Neutrophil (primary cell): ENCODE measurements around the gene P2RY12.

Source experiments
- H3K27ac ChIP-seq: fragments of 200-600 bp; sonication (generic); 2 replicates; pipeline ENCODE4 v1.5.1; 2016; ENCODE audit warnings: mild to moderate bottlenecking, moderate library complexity
- H3K27me3 ChIP-seq: fragments of 200-600 bp; sonication (generic); 2 replicates; pipeline ENCODE4 v1.6.0; 2016; ENCODE audit warnings: mild to moderate bottlenecking
- H3K36me3 ChIP-seq: fragments of 200-600 bp; sonication (generic); 2 replicates; pipeline ENCODE4 v1.5.1; 2017
- H3K4me1 ChIP-seq, 2 experiments: fragments of 200-600 bp in 1 of 2; sonication (generic) in 1 of 2; 1 replicate in 1 of 2; 2 replicates in 1 of 2; pipeline versions ENCODE4 v1.5.1 to v1.6.1; 2013 to 2016; ENCODE audit warnings: low read depth in 1 of 2, low read length in 1 of 2, mild to moderate bottlenecking in 1 of 2, moderate library complexity in 1 of 2; ENCODE audit not compliant: control insufficient read depth in 1 of 2, insufficient read depth in 1 of 2
- H3K4me3 ChIP-seq, 2 experiments: fragments of 200-600 bp in 1 of 2; sonication (generic) in 1 of 2; 1 replicate in 1 of 2; 2 replicates in 1 of 2; pipeline ENCODE4 v1.5.1; 2013 to 2016; ENCODE audit warnings: low read depth in 1 of 2, low read length in 1 of 2, mild to moderate bottlenecking in 1 of 2, moderate library complexity in 1 of 2
- H3K9me3 ChIP-seq: fragments of 200-600 bp; sonication (generic); 2 replicates; pipeline ENCODE4 v1.5.1; 2016
- TF ChIP-seq, protein P1 (sequence below): fragments of 200-600 bp; sonication (generic); IDR thresholded peaks from 2 replicates; pipeline ENCODE4 v1.5.1; 2016; ENCODE audit warnings: antibody characterized with exemption

P2RY12 gene

DNA sequence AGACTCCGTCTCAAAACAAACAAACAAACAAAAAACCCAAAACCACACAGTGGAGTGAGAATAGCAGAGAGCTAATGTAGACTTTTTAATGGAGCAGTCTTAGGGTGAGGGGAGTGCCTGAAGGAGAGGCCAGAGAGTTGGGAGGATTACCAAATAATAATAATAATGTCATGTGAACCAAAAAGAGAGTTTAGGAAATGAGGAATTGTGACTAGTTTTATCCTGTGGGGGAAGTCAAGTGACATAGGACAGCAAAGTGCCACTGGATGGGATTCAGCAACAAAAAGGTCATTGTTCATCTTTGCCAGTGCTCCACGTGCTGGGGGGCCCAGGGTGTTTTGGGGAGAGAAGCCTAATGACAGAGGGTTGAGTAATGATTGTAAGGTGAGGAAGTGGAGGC, 80.8 kb downstream of the P2RY12 start:
- H3K4me3 ChIP-seq = no peak overlapping the region
- H3K4me1 ChIP-seq = no peaks in the 10 kb centered on the region
- no peaks in the 10 kb centered on the region for H3K9me3 ChIP-seq
- H3K27me3 ChIP-seq = no peaks in the 10 kb centered on the region
- H3K36me3 ChIP-seq = no peaks in the 10 kb centered on the region
- TF ChIP-seq, protein P1, sequence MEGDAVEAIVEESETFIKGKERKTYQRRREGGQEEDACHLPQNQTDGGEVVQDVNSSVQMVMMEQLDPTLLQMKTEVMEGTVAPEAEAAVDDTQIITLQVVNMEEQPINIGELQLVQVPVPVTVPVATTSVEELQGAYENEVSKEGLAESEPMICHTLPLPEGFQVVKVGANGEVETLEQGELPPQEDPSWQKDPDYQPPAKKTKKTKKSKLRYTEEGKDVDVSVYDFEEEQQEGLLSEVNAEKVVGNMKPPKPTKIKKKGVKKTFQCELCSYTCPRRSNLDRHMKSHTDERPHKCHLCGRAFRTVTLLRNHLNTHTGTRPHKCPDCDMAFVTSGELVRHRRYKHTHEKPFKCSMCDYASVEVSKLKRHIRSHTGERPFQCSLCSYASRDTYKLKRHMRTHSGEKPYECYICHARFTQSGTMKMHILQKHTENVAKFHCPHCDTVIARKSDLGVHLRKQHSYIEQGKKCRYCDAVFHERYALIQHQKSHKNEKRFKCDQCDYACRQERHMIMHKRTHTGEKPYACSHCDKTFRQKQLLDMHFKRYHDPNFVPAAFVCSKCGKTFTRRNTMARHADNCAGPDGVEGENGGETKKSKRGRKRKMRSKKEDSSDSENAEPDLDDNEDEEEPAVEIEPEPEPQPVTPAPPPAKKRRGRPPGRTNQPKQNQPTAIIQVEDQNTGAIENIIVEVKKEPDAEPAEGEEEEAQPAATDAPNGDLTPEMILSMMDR = no peak
- no peak overlapping the region for H3K27ac ChIP-seq

DNA sequence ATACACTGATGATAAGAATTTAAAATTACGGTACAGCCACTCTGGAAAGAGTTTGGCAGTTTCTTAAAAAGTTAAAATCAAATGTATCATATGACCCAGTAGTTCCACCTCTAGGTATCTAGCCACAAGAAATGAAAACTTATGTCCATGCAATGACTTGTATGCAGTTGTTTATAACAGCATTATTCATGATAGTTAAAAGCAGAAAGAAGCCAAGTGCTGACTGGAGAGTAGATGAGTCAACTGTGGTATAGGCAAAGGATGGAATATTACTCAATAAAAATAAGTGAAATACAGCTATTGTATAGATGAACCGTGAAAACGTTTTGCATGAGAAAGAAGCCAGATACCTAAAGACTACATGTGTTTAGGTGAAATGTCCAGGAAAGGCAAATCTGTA, 82.8 kb downstream of the P2RY12 start:
- H3K9me3 ChIP-seq = no peaks in the 10 kb centered on the region
- H3K27ac ChIP-seq = no peak overlapping the region
- TF ChIP-seq, protein P1 = no peak
- H3K4me1 ChIP-seq = peaks cover 0 to 4% of the 10 kb centered on the region in 2 experiments
- H3K36me3 ChIP-seq = no peaks in the 10 kb centered on the region
- no peaks in the 10 kb centered on the region for H3K27me3 ChIP-seq
- no peak overlapping the region for H3K4me3 ChIP-seq

DNA sequence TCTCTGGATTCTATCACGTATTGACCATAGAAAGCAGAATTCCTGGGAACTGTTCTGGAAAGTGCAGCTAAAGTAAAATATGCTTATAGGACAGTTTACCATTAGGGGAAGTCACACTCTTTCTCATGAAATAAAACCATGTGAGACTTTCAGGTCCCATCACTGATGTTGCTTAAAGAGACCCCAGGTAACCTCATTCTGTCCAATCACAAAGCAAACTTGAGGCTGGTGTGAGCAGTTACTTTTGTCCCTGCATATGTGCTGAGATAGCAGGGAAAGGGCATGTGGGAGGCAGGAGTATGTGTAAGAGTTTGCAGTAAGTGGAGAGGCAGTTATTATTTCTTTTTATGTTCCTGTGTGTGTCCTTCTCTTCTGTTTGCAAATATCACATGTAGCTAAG, 84.0 kb downstream of the P2RY12 start:
- no peak overlapping the region for H3K4me3 ChIP-seq
- no peaks in the 10 kb centered on the region for H3K9me3 ChIP-seq
- H3K27me3 ChIP-seq = no peaks in the 10 kb centered on the region
- no peaks in the 10 kb centered on the region for H3K36me3 ChIP-seq
- peaks cover 0 to 4% of the 10 kb centered on the region in 2 experiments for H3K4me1 ChIP-seq
- H3K27ac ChIP-seq = no peak overlapping the region
- TF ChIP-seq, protein P1 = no peak

DNA sequence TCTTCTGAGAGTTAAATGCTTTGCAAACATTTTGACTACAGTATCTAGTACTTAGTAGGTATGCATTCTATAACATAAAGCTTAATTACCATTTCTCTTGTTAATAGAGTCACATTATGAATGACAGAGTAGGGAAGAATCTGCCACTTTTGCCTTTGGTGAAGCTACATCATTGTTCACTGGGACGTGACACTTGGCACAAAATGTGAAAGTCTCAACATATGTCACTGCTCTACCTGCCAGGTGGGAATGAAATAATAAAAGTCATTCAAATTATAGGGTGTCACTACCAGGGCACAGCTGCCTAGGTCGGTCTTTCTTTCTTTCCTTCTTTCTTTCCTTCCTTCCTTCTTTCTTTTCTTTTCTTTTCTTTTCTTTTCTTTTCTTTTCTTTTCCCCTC, 85.5 kb downstream of the P2RY12 start:
- Histone ChIP-seq H3K27ac (no peak overlapping the region), H3K27me3 (no peaks in the 10 kb centered on the region), H3K9me3 (no peaks in the 10 kb centered on the region), H3K4me3 (no peak overlapping the region), H3K4me1 (peaks cover 0 to 4% of the 10 kb centered on the region in 2 experiments), H3K36me3 (no peaks in the 10 kb centered on the region)
- TF ChIP-seq, protein P1 = no peak

DNA sequence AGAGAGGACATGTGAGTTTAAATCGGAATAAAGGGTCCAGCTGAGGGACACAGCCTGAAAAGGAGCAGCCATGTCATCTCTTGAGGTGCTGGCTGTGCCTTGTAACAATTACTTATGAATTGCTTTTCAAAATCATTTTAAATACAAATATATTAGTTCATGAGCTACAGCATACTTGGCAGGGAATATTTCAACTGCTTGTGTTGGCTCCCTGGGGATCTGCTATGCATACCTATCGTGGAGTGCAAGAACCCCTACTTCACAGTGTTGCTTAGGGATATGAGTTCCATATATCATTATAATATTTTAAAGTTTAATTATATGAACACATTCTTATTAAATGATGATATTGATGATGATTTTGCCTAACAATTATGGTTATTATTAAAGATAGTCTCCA, 87.1 kb downstream of the P2RY12 start:
- no peak overlapping the region for H3K27ac ChIP-seq
- TF ChIP-seq, protein P1 = no peak
- no peaks in the 10 kb centered on the region for H3K9me3 ChIP-seq
- no peaks in the 10 kb centered on the region for H3K36me3 ChIP-seq
- H3K4me3 ChIP-seq = no peak overlapping the region
- H3K27me3 ChIP-seq = no peaks in the 10 kb centered on the region
- H3K4me1 ChIP-seq = peaks cover 0 to 4% of the 10 kb centered on the region in 2 experiments

DNA sequence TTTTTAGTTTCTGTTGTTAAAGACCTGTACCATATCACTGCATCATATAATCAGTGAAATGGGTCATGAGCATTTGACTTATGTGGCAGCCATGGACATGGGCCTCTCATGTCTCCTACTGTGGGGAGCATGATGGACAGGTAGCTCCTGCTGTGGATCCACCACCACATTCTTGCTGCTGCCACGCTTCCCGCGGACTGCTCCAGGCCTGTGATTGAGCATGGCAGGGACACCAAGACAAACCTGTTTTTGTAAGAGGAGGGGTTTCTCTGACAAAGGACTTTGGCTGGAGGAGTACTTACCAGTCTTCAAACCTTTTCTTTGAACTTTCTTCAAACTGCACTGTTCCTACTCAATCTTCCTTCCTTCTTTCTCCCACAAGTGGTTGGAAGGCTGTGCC, 88.3 kb downstream of the P2RY12 start:
- peaks cover 0 to 4% of the 10 kb centered on the region in 2 experiments for H3K4me1 ChIP-seq
- H3K27ac ChIP-seq = no peak overlapping the region
- no peaks in the 10 kb centered on the region for H3K36me3 ChIP-seq
- H3K9me3 ChIP-seq = no peaks in the 10 kb centered on the region
- H3K27me3 ChIP-seq = no peaks in the 10 kb centered on the region
- TF ChIP-seq, protein P1 = no peak
- no peak overlapping the region for H3K4me3 ChIP-seq
